Subcutaneous adipose tissue (tissue), 4 donors: ENCODE results near the gene SPECC1L. TPM values are rescaled to one million over a fixed set of nuclear protein-coding genes. Genes with fewer than 3 reads are reported as not detected.

Source experiments
- CTCF ChIP-seq: fragments of 450-650 bp; IDR thresholded peaks from one replicate; pipeline ENCODE4 v1.5.1; 2016; ENCODE audit warnings: low read depth, mild to moderate bottlenecking, control low read depth, antibody characterized with exemption, moderate library complexity
- total RNA-seq, 4 donors: library from RNA; depleted of rRNA; stranded (reverse); fragments of >200 nt; gene quantifications; one replicate each; pipeline ENCODE4 v1.1.0, GENCODE V29; 2016

Gene SPECC1L
- total RNA-seq, 4 donors from 2014 or later = 30.8 to 44.3 (median 38.4) TPM

- no peak for TF ChIP-seq CTCF
Observed at GRCh38 chr22:24414984-24415945, 144.6 kb downstream of the SPECC1L start.

DNA sequence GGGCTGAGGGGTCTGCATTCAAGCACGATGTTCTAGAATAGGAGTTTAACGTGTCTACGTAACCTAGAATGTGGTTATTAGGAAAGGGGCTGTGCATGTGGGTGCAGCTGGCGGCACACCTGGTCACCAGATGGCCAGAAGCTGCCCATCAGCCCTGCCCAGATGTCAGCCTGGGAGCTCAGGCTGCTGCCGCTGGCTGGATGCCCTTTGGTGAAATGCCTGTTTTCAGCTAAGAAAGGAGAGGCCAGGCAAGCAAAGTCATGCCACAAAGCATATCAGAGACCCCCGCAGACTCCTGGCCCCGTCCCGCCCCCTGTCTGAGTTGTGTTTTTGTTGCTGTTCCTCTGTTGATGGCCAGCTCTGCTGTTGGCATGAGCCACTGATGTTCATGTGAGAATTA lies 145.5 kb downstream of the SPECC1L start:
- no peak for TF ChIP-seq CTCF

DNA sequence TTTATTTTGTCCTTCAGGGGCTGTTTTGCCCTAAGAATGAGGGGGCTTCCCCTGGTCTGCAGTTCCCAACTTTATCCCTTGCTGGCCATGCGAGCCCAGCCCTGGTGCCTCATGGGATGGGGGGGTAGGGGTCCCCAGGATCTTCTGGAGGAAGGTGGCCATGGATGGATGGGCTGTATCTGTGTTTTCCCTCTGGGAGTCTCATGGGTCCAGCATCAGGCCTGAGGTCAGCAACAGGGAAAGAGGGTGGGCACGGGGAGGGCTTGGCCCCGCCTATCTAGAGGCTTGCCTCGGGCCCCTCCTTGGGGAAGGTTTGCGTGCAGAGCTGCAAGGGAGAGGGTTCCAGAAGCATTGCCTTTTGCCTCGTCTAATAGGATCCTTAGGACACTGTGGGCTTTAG lies 146.0 kb downstream of the SPECC1L start:
- TF ChIP-seq CTCF = no peak

- no peak for TF ChIP-seq CTCF
Observed at GRCh38 chr22:24417200-24417599, 146.6 kb downstream of the SPECC1L start.

GRCh38 chr22:24417901-24418641 lies 147.4 kb downstream of the SPECC1L start:
- no peak for TF ChIP-seq CTCF

DNA sequence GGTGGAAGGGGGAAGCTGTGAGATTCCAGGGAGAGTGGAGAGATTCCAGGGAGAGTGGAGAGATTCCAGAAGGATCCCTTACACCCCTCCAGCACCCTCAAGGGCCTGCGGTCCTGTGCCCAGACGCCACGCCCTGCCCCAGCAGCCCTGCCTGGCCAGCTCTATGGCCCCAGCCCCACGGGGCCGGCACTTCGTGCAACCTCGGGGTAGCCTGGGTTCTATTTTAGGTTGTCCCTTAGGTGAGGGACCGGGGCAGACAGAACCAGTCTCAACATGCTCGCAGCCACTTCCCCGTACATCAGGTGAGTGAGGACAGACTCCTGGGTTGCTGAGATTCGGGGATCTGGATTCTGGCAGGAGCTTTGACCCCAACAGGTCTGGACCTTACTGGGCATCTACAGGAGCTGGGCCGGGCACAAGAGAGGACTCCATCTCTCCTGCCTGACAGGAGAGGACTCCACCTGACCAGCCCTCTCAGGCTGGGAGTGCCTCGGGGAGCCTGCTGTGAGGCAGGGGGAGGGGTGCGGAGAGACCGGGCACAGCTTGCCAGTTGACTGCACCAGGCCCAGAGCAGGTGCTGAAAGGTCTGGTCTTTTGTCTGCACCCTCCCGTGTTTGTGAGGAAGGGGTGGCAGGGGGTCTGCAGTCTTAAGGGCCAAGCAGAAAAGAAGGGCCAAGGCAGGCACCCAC lies 148.3 kb downstream of the SPECC1L start:
- TF ChIP-seq CTCF = no peak

- no peak for TF ChIP-seq CTCF
Observed at GRCh38 chr22:24419475-24419850, 148.8 kb downstream of the SPECC1L start.
